Mesenchymal stem cell (in vitro differentiated cells and primary cell): Measurements from ENCODE around the gene GTPBP4. TPM values are rescaled to one million over a fixed set of nuclear protein-coding genes. Genes with fewer than 3 reads are reported as not detected.

Source experiments
- DNase-seq: peaks from one replicate; pipeline ENCODE4 v3.0.0-alpha.2; 2013
- H2AFZ ChIP-seq: one replicate; pipeline ENCODE4 v1.6.1; 2013; ENCODE audit warnings: low read depth, mild to moderate bottlenecking, control low read depth, inconsistent platforms, low read length, moderate library complexity
- H2AK5ac ChIP-seq: 2 replicates; pipeline ENCODE4 v1.6.1; 2013; ENCODE audit warnings: low read length, moderate library complexity, mild to moderate bottlenecking, inconsistent platforms; ENCODE audit not compliant: severe bottlenecking
- H2BK120ac ChIP-seq: one replicate; pipeline ENCODE4 v1.6.1; 2013; ENCODE audit warnings: low read depth, mild to moderate bottlenecking, inconsistent platforms, low read length, moderate library complexity
- H2BK12ac ChIP-seq, 2 experiments: one replicate each; pipeline ENCODE4 v1.6.1; 2013; ENCODE audit warnings: inconsistent platforms in 2 of 2, low read length in 2 of 2, mild to moderate bottlenecking in 2 of 2, moderate library complexity in 2 of 2, control low read depth in 1 of 2
- H2BK15ac ChIP-seq: one replicate; pipeline ENCODE4 v1.6.1; 2013; ENCODE audit warnings: mild to moderate bottlenecking, low read depth, inconsistent platforms; ENCODE audit not compliant: poor library complexity, severe bottlenecking
- H2BK5ac ChIP-seq: 2 replicates; pipeline ENCODE4 v1.6.1; 2013; ENCODE audit warnings: low read depth, mild to moderate bottlenecking, low read length, control low read depth, inconsistent platforms; ENCODE audit not compliant: poor library complexity, severe bottlenecking
- H3K14ac ChIP-seq, 2 experiments: one replicate each; pipeline ENCODE4 v1.6.1; 2013; ENCODE audit warnings: inconsistent platforms in 2 of 2, low read length in 2 of 2, control low read depth in 1 of 2, mild to moderate bottlenecking in 1 of 2, moderate library complexity in 1 of 2
- H3K18ac ChIP-seq, 2 experiments: one replicate each; pipeline ENCODE4 v1.6.1; 2013; ENCODE audit warnings: inconsistent platforms in 2 of 2, low read length in 2 of 2, control low read depth in 1 of 2, low read depth in 1 of 2, mild to moderate bottlenecking in 1 of 2
- H3K23ac ChIP-seq, 2 experiments: one replicate each; pipeline ENCODE4 v1.6.1; 2013; ENCODE audit warnings: inconsistent platforms in 2 of 2, low read length in 2 of 2, mild to moderate bottlenecking in 2 of 2, moderate library complexity in 2 of 2, control low read depth in 1 of 2
- H3K27ac ChIP-seq: 2 replicates; pipeline ENCODE4 v1.5.1; 2013; ENCODE audit warnings: mild to moderate bottlenecking, moderate library complexity, low read length, control low read depth, inconsistent platforms; ENCODE audit not compliant: poor library complexity, severe bottlenecking
- H3K27me3 ChIP-seq, 2 experiments: 2 replicates each; pipeline versions ENCODE4 v1.6.1 to v1.7.0; 2013; ENCODE audit warnings: low read length in 2 of 2, mild to moderate bottlenecking in 2 of 2, moderate library complexity in 2 of 2, control low read depth in 1 of 2, inconsistent platforms in 1 of 2; ENCODE audit not compliant: control insufficient read depth in 1 of 2, insufficient read depth in 1 of 2
- H3K36me3 ChIP-seq, 2 experiments: 2 replicates each; pipeline versions ENCODE4 v1.6.1 to v1.7.0; 2013; ENCODE audit warnings: low read length in 2 of 2, control low read depth in 1 of 2, inconsistent platforms in 1 of 2, low read depth in 1 of 2, mild to moderate bottlenecking in 1 of 2; ENCODE audit not compliant: insufficient read depth in 2 of 2, control insufficient read depth in 1 of 2
- H3K4ac ChIP-seq, 2 experiments: one replicate each; pipeline ENCODE4 v1.6.1; 2013; ENCODE audit warnings: inconsistent platforms in 2 of 2, low read length in 2 of 2, mild to moderate bottlenecking in 2 of 2, moderate library complexity in 2 of 2, control low read depth in 1 of 2, low read depth in 1 of 2
- H3K4me1 ChIP-seq: 2 replicates; pipeline ENCODE4 v1.6.1; 2013; ENCODE audit warnings: low read depth, low read length, control low read depth; ENCODE audit not compliant: control insufficient read depth, insufficient read depth
- H3K4me2 ChIP-seq: 2 replicates; pipeline ENCODE4 v1.6.1; 2013; ENCODE audit warnings: low read length, mild to moderate bottlenecking, inconsistent platforms; ENCODE audit not compliant: poor library complexity, severe bottlenecking
- H3K4me3 ChIP-seq, 2 experiments: 2 replicates each; pipeline versions ENCODE4 v1.5.1 to v1.7.0; 2013; ENCODE audit warnings: low read length in 2 of 2, mild to moderate bottlenecking in 2 of 2, control low read depth in 1 of 2, low read depth in 1 of 2; ENCODE audit not compliant: insufficient read depth in 1 of 2
- H3K79me1 ChIP-seq: replicated peaks from 2 replicates; pipeline ENCODE4 v1.6.1; 2013; ENCODE audit warnings: mild to moderate bottlenecking, control low read depth, low read length, inconsistent platforms; ENCODE audit not compliant: poor library complexity, severe bottlenecking
- H3K9ac ChIP-seq: 2 replicates; pipeline ENCODE4 v1.7.0; 2013; ENCODE audit warnings: mild to moderate bottlenecking, low read length, moderate library complexity
- H3K9me3 ChIP-seq: 2 replicates; pipeline ENCODE4 v1.7.0; 2013; ENCODE audit warnings: mild to moderate bottlenecking, low read length; ENCODE audit not compliant: control insufficient read depth
- H4K8ac ChIP-seq: one replicate; pipeline ENCODE4 v1.6.1; 2013; ENCODE audit warnings: inconsistent platforms, mild to moderate bottlenecking, low read length, moderate library complexity
- H4K91ac ChIP-seq: one replicate; pipeline ENCODE4 v1.6.1; 2013; ENCODE audit warnings: mild to moderate bottlenecking, low read length, inconsistent platforms
- WGBS: methylation state at CpG from one replicate; pipeline ENCODE4 v1.1.7; 2013; ENCODE audit warnings: mixed read lengths; 5-methylcytosine and 5-hydroxymethylcytosine counted together
- polyA plus RNA-seq, 2 experiments: library from polyadenylated mRNA; stranded (reverse); fragments of 200-250 nt; gene quantifications; one replicate each; pipeline ENCODE4 v1.2.3, GENCODE V29; 2013

GTPBP4 gene
- 33.3 TPM for polyA plus RNA-seq (2013, experiment 1 of 2)
- polyA plus RNA-seq (2013, experiment 2 of 2): 29.9 TPM

- Histone ChIP-seq H2BK120ac (peak within 1 kb of the TSS; percentile 81), H3K4me2 (peak within 1 kb of the TSS; percentile 63), H3K79me1 (peaks cover 15% of the 10 kb centered on the region), H3K36me3 (peaks cover 9 to 34% of the 10 kb centered on the region in 2 experiments), H2BK5ac (peak within 1 kb of the TSS; percentile 89), H2BK12ac (no peak within 1 kb of the TSS), H3K4me1 (peaks cover 15% of the 10 kb centered on the region), H3K4me3 (peak within 1 kb of the TSS; percentile 84 to 95), H2AK5ac (peak within 1 kb of the TSS; percentile 79), H3K27ac (peak within 1 kb of the TSS; percentile 89), H2AFZ (peak within 1 kb of the TSS; percentile 54), H4K91ac (peak within 1 kb of the TSS; percentile 61), H3K27me3 (no peaks in the 10 kb centered on the region), H3K23ac (no peak within 1 kb of the TSS), H3K4ac (peak within 1 kb of the TSS; percentile 90 to 98), H3K9ac (peak within 1 kb of the TSS; percentile 99), H3K14ac (peak within 1 kb of the TSS in 1 of 2 experiments; percentile 88), H3K18ac (peak within 1 kb of the TSS; percentile 65 to 94), H4K8ac (peak within 1 kb of the TSS; percentile 33), H2BK15ac (peak within 1 kb of the TSS; percentile 85), H3K9me3 (no peaks in the 10 kb centered on the region)
- under 1% methylated on average over 67 of the region's 74 CpGs for WGBS
- DNase-seq: peak; percentile 97
These were observed at the start of gene GTPBP4 for GRCh38 chr10:987870-988666. TSS of gene GTPBP4 (plus strand) at chr10:988434. CDS start at chr10:988480, 46 bp downstream.

GRCh38 chr10:938941-939678, 49.1 kb upstream of the GTPBP4 start:
- Histone ChIP-seq H2AK5ac (no peak overlapping the region), H2BK5ac (no peak overlapping the region), H3K18ac (no peak overlapping the region), H3K4me2 (no peak overlapping the region), H3K9me3 (no peaks in the 10 kb centered on the region), H2BK120ac (no peak overlapping the region), H3K9ac (no peak overlapping the region), H3K79me1 (no peaks in the 10 kb centered on the region), H4K8ac (no peak overlapping the region), H4K91ac (no peak overlapping the region), H3K27me3 (no peaks in the 10 kb centered on the region), H3K27ac (no peak overlapping the region), H3K14ac (no peak overlapping the region), H3K4me3 (no peak overlapping the region), H2AFZ (no peak overlapping the region), H3K36me3 (peaks cover 0 to 4% of the 10 kb centered on the region in 2 experiments), H3K4me1 (no peaks in the 10 kb centered on the region), H3K23ac (no peak overlapping the region), H2BK15ac (no peak overlapping the region), H3K4ac (no peak overlapping the region), H2BK12ac (no peak overlapping the region)
- DNase-seq: no peak
- WGBS: 86% methylated on average over 8 of the region's 10 CpGs

- H3K79me1 ChIP-seq: no peaks in the 10 kb centered on the region
- H3K27ac ChIP-seq: no peak overlapping the region
- peak overlapping the region; percentile 14 for H4K91ac ChIP-seq
- H4K8ac ChIP-seq: no peak overlapping the region
- H3K36me3 ChIP-seq: no peaks in the 10 kb centered on the region
- H2BK15ac ChIP-seq: no peak overlapping the region
- no peak overlapping the region for H3K9ac ChIP-seq
- H3K23ac ChIP-seq: no peak overlapping the region
- no peak overlapping the region for H2BK5ac ChIP-seq
- no peak overlapping the region for H3K4ac ChIP-seq
- H3K27me3 ChIP-seq: no peaks in the 10 kb centered on the region
- no peak overlapping the region for H3K4me2 ChIP-seq
- WGBS: 91% methylated on average over 17 of the region's 17 CpGs
- no peak overlapping the region for H3K18ac ChIP-seq
- no peak overlapping the region for H3K4me3 ChIP-seq
- H3K14ac ChIP-seq: no peak overlapping the region
- no peak overlapping the region for H2BK12ac ChIP-seq
- peaks cover 3% of the 10 kb centered on the region for H3K4me1 ChIP-seq
- no peak overlapping the region for H2BK120ac ChIP-seq
- no peaks in the 10 kb centered on the region for H3K9me3 ChIP-seq
- H2AFZ ChIP-seq: no peak overlapping the region
- no peak for DNase-seq
- H2AK5ac ChIP-seq: no peak overlapping the region
These were observed 44.8 kb upstream of the GTPBP4 start for GRCh38 chr10:943334-944033.
